ENCODE measurements around the gene NR1I3. TPM values are rescaled to one million over a fixed set of nuclear protein-coding genes. Genes with fewer than 3 reads are reported as not detected.

The NR1I3 gene
- total and polyA plus RNA-seq, 2 donors (not counting 1 experiment from before 2014, with no cell fraction given), result not detected

DNA sequence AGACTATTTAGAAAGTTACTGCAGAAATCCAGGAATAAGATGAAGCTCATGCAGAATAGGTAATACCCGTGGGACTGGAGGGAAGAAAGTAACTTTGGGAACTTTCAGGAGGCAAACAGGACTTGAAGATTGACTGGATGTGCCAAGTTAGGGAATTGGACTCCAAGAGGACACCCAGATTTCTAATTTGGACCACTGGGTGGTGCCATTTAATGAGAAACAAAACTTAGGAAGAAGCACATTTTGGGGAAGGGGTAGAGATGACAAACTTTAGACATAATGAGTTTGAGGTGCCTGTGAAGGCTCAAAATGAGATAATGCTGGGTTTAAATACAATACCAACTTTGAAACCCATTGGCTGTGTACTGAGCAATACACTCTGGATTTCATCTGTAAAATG is 57.4 kb downstream of the NR1I3 start:
- TF ChIP-seq EZH2 (IDR thresholded peaks at IDR 0.05; ENCODE audit: borderline replicate concordance, insufficient read depth, low read depth, low read length, poor library complexity, severe bottlenecking) (no peak), CTCF (IDR thresholded peaks at IDR 0.05) (peak; percentile 18)
- H3K4me1 Mint-ChIP-seq, result peaks cover 75% of the 10 kb centered on the region
- Histone ChIP-seq H3K4me3 (ENCODE audit: control extremely low read depth in 1 of 5, extremely low read depth in 1 of 5, insufficient read depth in 1 of 5, low read depth in 2 of 5, low read length in 4 of 5) (no peak overlapping the region), H4K20me1 (ENCODE audit: control insufficient read depth, insufficient read depth, low read length, poor library complexity, severe bottlenecking) (peaks cover 9% of the 10 kb centered on the region), H3K9me3 (ENCODE audit: control extremely low read depth in 1 of 3, control insufficient read depth in 2 of 3, insufficient read depth in 1 of 3, low read length in 2 of 3) (no peaks in the 10 kb centered on the region), H3K27ac (ENCODE audit: low read length in 2 of 2) (no peak overlapping the region), H3K36me3 (replicated peaks in 1 of 2; ENCODE audit: control extremely low read depth in 1 of 2, control insufficient read depth in 1 of 2, extremely low read depth in 1 of 2, insufficient read depth in 2 of 2, low read length in 1 of 2) (peaks cover 0 to 6% of the 10 kb centered on the region in 2 experiments), H2AFZ (ENCODE audit: insufficient read depth, low read depth, low read length, poor library complexity, severe bottlenecking) (no peak overlapping the region), H3K4me2 (replicated peaks; ENCODE audit: low read depth, low read length, poor library complexity, severe bottlenecking) (no peak overlapping the region), H3K79me2 (ENCODE audit: control insufficient read depth, insufficient read depth, low read length) (peaks cover 16% of the 10 kb centered on the region), H3K4me1 (ENCODE audit: control insufficient read depth in 2 of 2, insufficient read depth in 2 of 2, low read length in 2 of 2) (peaks cover 57 to 78% of the 10 kb centered on the region in 2 donors), H3K9ac (ENCODE audit: low read length) (no peak overlapping the region), H3K27me3 (replicated peaks in 1 of 4; ENCODE audit: control extremely low read depth in 1 of 4, control insufficient read depth in 3 of 4, insufficient read depth in 4 of 4, low read length in 3 of 4) (no peaks in the 10 kb centered on the region)
- no peak for DNase-seq
- CTCF ChIA-PET, result interaction anchor here (0.5 to 5.4 kb wide), 6 partner anchors 13 to 202 kb away, joined by 3 to 64 read pairs (median 10); partner anchors contain the start of genes PPOX and TOMM40L
- no peak overlapping the region for H3K4me3 Mint-ChIP-seq
- 58% methylated on average over 1 of the region's 1 CpG for WGBS (ENCODE audit: insufficient coverage)
- intact Hi-C loops (cut with micrococcal nuclease), result no loop called here
- POLR2A ChIA-PET, result interaction anchor here (0.9 kb wide), 1 partner anchor 111 kb away, joined by 7 read pairs; the partner anchor contains the start of gene ARHGAP30
- H3K27ac Mint-ChIP-seq, result peak overlapping the region; percentile 16
- no peak for ATAC-seq (ENCODE audit: low read depth)
- H3K27me3 Mint-ChIP-seq, result no peaks in the 10 kb centered on the region
- no peaks in the 10 kb centered on the region for H3K9me3 Mint-ChIP-seq (ENCODE audit: insufficient read depth)

DNA sequence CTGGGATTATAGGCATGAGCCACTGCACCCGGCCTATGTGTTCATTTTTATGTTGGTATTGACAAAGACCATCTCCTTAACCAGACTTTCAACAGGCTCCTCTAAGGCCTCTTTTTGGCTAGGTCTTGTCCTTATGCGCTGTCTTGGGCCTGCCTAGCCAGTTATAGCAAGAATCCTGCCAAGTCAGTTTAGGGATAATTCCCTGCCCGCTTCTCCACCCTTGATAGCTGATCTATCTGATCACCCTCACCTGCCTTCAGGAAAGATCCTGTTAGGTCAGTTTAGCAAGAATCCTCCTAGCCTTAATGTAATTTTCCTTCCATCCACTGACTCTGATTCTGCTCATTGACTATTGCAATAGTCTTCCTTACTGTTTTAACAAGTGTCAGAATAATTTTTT is 58.3 kb downstream of the NR1I3 start:
- H3K36me3 ChIP-seq (replicated peaks in 1 of 2; ENCODE audit: control extremely low read depth in 1 of 2, control insufficient read depth in 1 of 2, extremely low read depth in 1 of 2, insufficient read depth in 2 of 2, low read length in 1 of 2), result peaks cover 0 to 15% of the 10 kb centered on the region in 2 experiments
- no peak overlapping the region for H3K27ac Mint-ChIP-seq
- DNase-seq (no peak), ATAC-seq (ENCODE audit: low read depth) (no peak)
- no peak overlapping the region for H3K27ac ChIP-seq (ENCODE audit: low read length in 2 of 2)
- H3K4me1 Mint-ChIP-seq, result peaks cover 75% of the 10 kb centered on the region
- WGBS (ENCODE audit: insufficient coverage), result 94% methylated on average over 2 of the region's 3 CpGs
- ChIA-PET POLR2A (interaction anchor here (0.7 kb wide), 1 partner anchor 385 kb away, joined by 3 read pairs; no protein-coding TSS in a partner anchor), CTCF (interaction anchor here (0.6 to 5.4 kb wide), 4 partner anchors 13 to 476 kb away, joined by 3 to 64 read pairs (median 5); partner anchors contain the start of gene PPOX)
- no peaks in the 10 kb centered on the region for H3K9me3 Mint-ChIP-seq (ENCODE audit: insufficient read depth)
- no peak overlapping the region for H3K4me3 Mint-ChIP-seq
- peaks cover 9% of the 10 kb centered on the region for H4K20me1 ChIP-seq (ENCODE audit: control insufficient read depth, insufficient read depth, low read length, poor library complexity, severe bottlenecking)
- H3K9me3 ChIP-seq (ENCODE audit: control extremely low read depth in 1 of 3, control insufficient read depth in 2 of 3, insufficient read depth in 1 of 3, low read length in 2 of 3), result no peaks in the 10 kb centered on the region
- H2AFZ ChIP-seq (ENCODE audit: insufficient read depth, low read depth, low read length, poor library complexity, severe bottlenecking), result no peak overlapping the region
- H3K4me2 ChIP-seq (replicated peaks; ENCODE audit: low read depth, low read length, poor library complexity, severe bottlenecking), result no peak overlapping the region
- peaks cover 25% of the 10 kb centered on the region for H3K79me2 ChIP-seq (ENCODE audit: control insufficient read depth, insufficient read depth, low read length)
- H3K4me3 ChIP-seq (ENCODE audit: control extremely low read depth in 1 of 5, extremely low read depth in 1 of 5, insufficient read depth in 1 of 5, low read depth in 2 of 5, low read length in 4 of 5), result no peak overlapping the region
- TF ChIP-seq EZH2 (IDR thresholded peaks at IDR 0.05; ENCODE audit: borderline replicate concordance, insufficient read depth, low read depth, low read length, poor library complexity, severe bottlenecking) (no peak), CTCF (IDR thresholded peaks at IDR 0.05) (no peak)
- no peak overlapping the region for H3K9ac ChIP-seq (ENCODE audit: low read length)
- H3K27me3 Mint-ChIP-seq, result no peaks in the 10 kb centered on the region
- H3K27me3 ChIP-seq (replicated peaks in 1 of 4; ENCODE audit: control extremely low read depth in 1 of 4, control insufficient read depth in 3 of 4, insufficient read depth in 4 of 4, low read length in 3 of 4), result no peaks in the 10 kb centered on the region
- H3K4me1 ChIP-seq (ENCODE audit: control insufficient read depth in 2 of 2, insufficient read depth in 2 of 2, low read length in 2 of 2), result peaks cover 58 to 71% of the 10 kb centered on the region in 2 donors
- intact Hi-C loops (cut with micrococcal nuclease), result no loop called here
